ENCODE data around the gene GMDS.

GMDS gene

GRCh38 chr6:2114100-2114499, 131.3 kb downstream of the GMDS start:
- no peaks in the 10 kb centered on the region for H3K4me1 ChIP-seq (ENCODE audit: low read length)
- H3K79me2 ChIP-seq (ENCODE audit: low read length), result no peaks in the 10 kb centered on the region
- no peaks in the 10 kb centered on the region for H3K36me3 ChIP-seq (replicated peaks; ENCODE audit: insufficient read depth, low read length)
- no peaks in the 10 kb centered on the region for H3F3A ChIP-seq (ENCODE audit: insufficient read depth, low read length)
- H3K27me3 ChIP-seq (replicated peaks; ENCODE audit: insufficient read depth, low read length), result no peaks in the 10 kb centered on the region
- H3K9me3 ChIP-seq (replicated peaks; ENCODE audit: insufficient read depth, low read length), result no peaks in the 10 kb centered on the region
- no peak overlapping the region for H3K4me2 ChIP-seq (ENCODE audit: low read depth, low read length)
- TF ChIP-seq EZH2phosphoT487 (IDR thresholded peaks at IDR 0.05; ENCODE audit: low read length), result no peak
- no peak for TF ChIP-seq EZH2 (optimal IDR thresholded peaks at IDR 0.05; ENCODE audit: low read depth, low read length)
- TF ChIP-seq CTCF (IDR thresholded peaks at IDR 0.05; ENCODE audit: low read length), result no peak
- no peak overlapping the region for H2AFZ ChIP-seq (ENCODE audit: low read length)
- no peak for DNase-seq
- H3K4me3 ChIP-seq (ENCODE audit: low read length), result no peak overlapping the region
- no peak overlapping the region for H3K27ac ChIP-seq (ENCODE audit: low read length)
- H3K9ac ChIP-seq (ENCODE audit: low read length), result no peak overlapping the region
- no peaks in the 10 kb centered on the region for H3K9me2 ChIP-seq (replicated peaks; ENCODE audit: insufficient read depth, low read length)
- H4K20me1 ChIP-seq (ENCODE audit: insufficient read depth, low read length), result no peaks in the 10 kb centered on the region

- Histone ChIP-seq H3K36me3 (replicated peaks; ENCODE audit: insufficient read depth, low read length) (no peaks in the 10 kb centered on the region), H3K4me2 (ENCODE audit: low read depth, low read length) (no peak overlapping the region), H3K9me2 (replicated peaks; ENCODE audit: insufficient read depth, low read length) (no peaks in the 10 kb centered on the region), H3K79me2 (ENCODE audit: low read length) (no peaks in the 10 kb centered on the region), H3K27ac (ENCODE audit: low read length) (no peak overlapping the region), H3F3A (ENCODE audit: insufficient read depth, low read length) (no peaks in the 10 kb centered on the region), H3K4me3 (ENCODE audit: low read length) (no peak overlapping the region), H3K9ac (ENCODE audit: low read length) (no peak overlapping the region), H3K4me1 (ENCODE audit: low read length) (no peaks in the 10 kb centered on the region), H3K27me3 (replicated peaks; ENCODE audit: insufficient read depth, low read length) (no peaks in the 10 kb centered on the region), H3K9me3 (replicated peaks; ENCODE audit: insufficient read depth, low read length) (no peaks in the 10 kb centered on the region), H2AFZ (ENCODE audit: low read length) (no peak overlapping the region), H4K20me1 (ENCODE audit: insufficient read depth, low read length) (no peaks in the 10 kb centered on the region)
- TF ChIP-seq CTCF (IDR thresholded peaks at IDR 0.05; ENCODE audit: low read length), result no peak
- TF ChIP-seq EZH2 (optimal IDR thresholded peaks at IDR 0.05; ENCODE audit: low read depth, low read length), result no peak
- TF ChIP-seq EZH2phosphoT487 (IDR thresholded peaks at IDR 0.05; ENCODE audit: low read length), result no peak
- no peak for DNase-seq
These were observed 134.2 kb downstream of the GMDS start for GRCh38 chr6:2111162-2111677.

GRCh38 chr6:2110504-2110903, 134.9 kb downstream of the GMDS start:
- no peaks in the 10 kb centered on the region for H3K27me3 ChIP-seq (replicated peaks; ENCODE audit: insufficient read depth, low read length)
- no peak overlapping the region for H2AFZ ChIP-seq (ENCODE audit: low read length)
- H3K4me3 ChIP-seq (ENCODE audit: low read length), result no peak overlapping the region
- H3K4me1 ChIP-seq (ENCODE audit: low read length), result no peaks in the 10 kb centered on the region
- no peak overlapping the region for H3K4me2 ChIP-seq (ENCODE audit: low read depth, low read length)
- H4K20me1 ChIP-seq (ENCODE audit: insufficient read depth, low read length), result no peaks in the 10 kb centered on the region
- no peaks in the 10 kb centered on the region for H3K9me3 ChIP-seq (replicated peaks; ENCODE audit: insufficient read depth, low read length)
- no peaks in the 10 kb centered on the region for H3K79me2 ChIP-seq (ENCODE audit: low read length)
- no peak overlapping the region for H3K9ac ChIP-seq (ENCODE audit: low read length)
- H3K27ac ChIP-seq (ENCODE audit: low read length), result no peak overlapping the region
- no peaks in the 10 kb centered on the region for H3F3A ChIP-seq (ENCODE audit: insufficient read depth, low read length)
- H3K9me2 ChIP-seq (replicated peaks; ENCODE audit: insufficient read depth, low read length), result no peaks in the 10 kb centered on the region
- H3K36me3 ChIP-seq (replicated peaks; ENCODE audit: insufficient read depth, low read length), result no peaks in the 10 kb centered on the region
- TF ChIP-seq EZH2 (optimal IDR thresholded peaks at IDR 0.05; ENCODE audit: low read depth, low read length) (no peak), CTCF (IDR thresholded peaks at IDR 0.05; ENCODE audit: low read length) (no peak), EZH2phosphoT487 (IDR thresholded peaks at IDR 0.05; ENCODE audit: low read length) (no peak)
- no peak for DNase-seq
